Adrenal gland (tissue), 5 donors: ENCODE measurements around the gene CRYBG3.

ENCODE experiments used
- CTCF ChIP-seq, 6 experiments: fragments of 450-650 bp in 4 of 6; fragments of 200-600 bp in 2 of 6; sonication (generic) in 1 of 6; IDR thresholded peaks; 1 replicate in 5 of 6; 2 replicates in 1 of 6; pipeline versions ENCODE4 v1.5.1 to v1.8.0; 2016 to 2021; ENCODE audit warnings: antibody characterized with exemption in 6 of 6, mild to moderate bottlenecking in 2 of 6, moderate library complexity in 1 of 6
- POLR2A ChIP-seq, 2 donors: fragments of 450-650 bp; IDR thresholded peaks; one replicate each; pipeline ENCODE4 v1.6.1; 2017; ENCODE audit warnings: antibody characterized with exemption in 2 of 2, mild to moderate bottlenecking in 2 of 2, moderate library complexity in 1 of 2
- donor health status: DM: no; HTN: no; CAD: no.

GRCh38 chr3:97880267-97880666 is 58.5 kb downstream of the CRYBG3 start:
- TF ChIP-seq CTCF (IDR thresholded peaks at IDR 0.05), result no peak
- no peak for TF ChIP-seq POLR2A (IDR thresholded peaks at IDR 0.05)
